Testis (tissue), 3 donors: ENCODE data around the gene CTAG2. TPM values are rescaled to one million over a fixed set of nuclear protein-coding genes. Genes with fewer than 3 reads are reported as not detected.

ENCODE experiments used
- DNase-seq: peaks from one replicate; pipeline ENCODE4 v3.0.0-alpha.2; 2019
- H3K27ac ChIP-seq, 2 donors: fragments of 200-600 bp; sonication (generic); one replicate each; pipeline ENCODE4 v1.5.1; 2019
- H3K27me3 ChIP-seq: fragments of 200-600 bp; sonication (generic); one replicate; pipeline ENCODE4 v1.5.1; 2019
- H3K36me3 ChIP-seq: fragments of 200-600 bp; sonication (generic); one replicate; pipeline ENCODE4 v1.5.1; 2017; ENCODE audit warnings: low read depth; ENCODE audit errors: missing control alignments
- H3K4me1 ChIP-seq: fragments of 200-600 bp; sonication (generic); one replicate; pipeline ENCODE4 v1.5.1; 2019
- H3K4me3 ChIP-seq, 2 donors: fragments of 200-600 bp; sonication (generic); one replicate each; pipeline ENCODE4 v1.5.1; 2017 to 2019
- H3K9me3 ChIP-seq: fragments of 200-600 bp; sonication (generic); one replicate; pipeline ENCODE4 v1.5.1; 2017
- CTCF ChIP-seq, 3 experiments: fragments of 450-650 bp in 2 of 3; fragments of 200-600 bp in 1 of 3; sonication (generic) in 1 of 3; IDR thresholded peaks; one replicate each; pipeline ENCODE4 v1.5.1; 2016 to 2019; ENCODE audit warnings: antibody characterized with exemption in 3 of 3, mild to moderate bottlenecking in 2 of 3, moderate library complexity in 1 of 3
- POLR2A ChIP-seq: fragments of 450-650 bp; IDR thresholded peaks from one replicate; pipeline ENCODE4 v1.6.1; 2017; ENCODE audit warnings: antibody characterized with exemption, mild to moderate bottlenecking, moderate library complexity
- WGBS, 2 donors: methylation state at CpG; one replicate each; pipeline ENCODE4 v1.1.5; 2018; 5-methylcytosine and 5-hydroxymethylcytosine counted together
- intact Hi-C: fragments of 100-400 bp; cut with DNase I; formaldehyde crosslinking; loops from one replicate; pipeline ENCODE4 v1.15.1; 2023; ENCODE audit warnings: low total_unique reads
- polyA plus RNA-seq: library from polyadenylated mRNA; stranded (reverse); fragments of 350-450 nt; fragmentation: Illumina TruSeq; extraction: RNeasy Lipid Tissue Mini Kit (QIAGEN cat#74804); gene quantifications from one replicate; pipeline ENCODE4 v1.2.3, GENCODE V29; 2014; ENCODE audit warnings: low read depth, low replicate concordance; ENCODE audit not compliant: insufficient read depth
- total RNA-seq, 2 donors: library from RNA; depleted of rRNA; stranded (reverse); fragments of >200 nt; gene quantifications; one replicate each; pipeline ENCODE4 v1.2.3, GENCODE V29; 2016

Gene CTAG2
- total and polyA plus RNA-seq, 3 donors from 2014 or later = 8.4 to 27.6 (median 17.3) TPM

DNA sequence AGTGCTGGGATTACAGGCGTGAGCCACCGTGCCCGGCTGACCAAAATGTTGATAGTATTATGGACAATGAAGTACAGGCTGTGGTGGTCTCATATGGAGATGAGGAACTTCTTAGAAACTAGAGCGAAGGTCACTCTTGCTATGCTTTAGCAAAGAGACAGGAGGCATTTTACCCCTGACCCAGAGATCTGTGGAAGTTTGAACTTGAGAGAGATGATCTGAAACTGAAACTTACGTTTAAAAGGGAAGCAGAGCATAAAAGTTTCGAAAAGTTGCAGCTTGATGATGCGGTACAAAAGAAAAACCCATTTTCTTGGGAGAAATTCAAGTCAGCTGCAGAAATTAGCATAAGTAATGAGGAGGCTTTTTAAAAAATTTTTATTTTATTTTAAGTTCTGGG lies 8.5 kb upstream of the CTAG2 start:
- H3K36me3 ChIP-seq = no peaks in the 10 kb centered on the region
- H3K4me1 ChIP-seq = no peaks in the 10 kb centered on the region
- 78 to 95% methylated on average over 5 of the region's 7 CpGs for WGBS, 2 donors
- DNase-seq = no peak
- no peak overlapping the region for H3K4me3 ChIP-seq
- no peaks in the 10 kb centered on the region for H3K9me3 ChIP-seq
- H3K27me3 ChIP-seq = no peaks in the 10 kb centered on the region
- intact Hi-C loops = no loop called here
- no peak overlapping the region for H3K27ac ChIP-seq
- TF ChIP-seq POLR2A (no peak), CTCF (IDR thresholded peaks at IDR 0.05) (no peak)

GRCh38 chrX:154661170-154661569 lies 7.8 kb upstream of the CTAG2 start:
- Histone ChIP-seq H3K36me3 (no peaks in the 10 kb centered on the region), H3K27ac (no peak overlapping the region), H3K4me3 (no peak overlapping the region), H3K9me3 (no peaks in the 10 kb centered on the region), H3K4me1 (no peaks in the 10 kb centered on the region), H3K27me3 (no peaks in the 10 kb centered on the region)
- DNase-seq = no peak
- WGBS, 2 donors = 87 to 98% methylated on average over 4 of the region's 4 CpGs
- intact Hi-C loops = no loop called here
- TF ChIP-seq CTCF (IDR thresholded peaks at IDR 0.05) (no peak), POLR2A (no peak)

DNA sequence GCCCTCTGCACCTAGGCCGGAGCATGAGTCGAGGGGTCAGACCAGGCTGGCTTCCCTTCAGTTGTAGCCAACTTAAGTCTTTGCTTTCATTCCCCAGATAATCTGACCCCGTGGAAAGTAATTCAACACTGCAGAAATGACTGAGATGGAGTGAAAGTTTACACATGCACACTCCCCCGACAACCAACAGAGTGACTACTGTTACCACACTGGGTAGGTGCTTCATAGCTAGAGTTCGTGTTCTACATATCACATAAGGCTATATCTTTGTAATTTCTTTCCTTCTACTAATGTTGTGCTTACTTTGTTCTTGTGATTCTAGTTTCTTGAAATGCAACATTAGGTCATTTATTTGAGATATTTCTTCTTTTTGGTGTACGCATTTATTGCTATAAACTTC lies 7.2 kb upstream of the CTAG2 start:
- 76% methylated on average over 4 to 6 of the region's 6 CpGs for WGBS, 2 donors
- Histone ChIP-seq H3K4me3 (no peak overlapping the region), H3K27ac (no peak overlapping the region), H3K36me3 (no peaks in the 10 kb centered on the region), H3K27me3 (no peaks in the 10 kb centered on the region), H3K9me3 (no peaks in the 10 kb centered on the region), H3K4me1 (no peaks in the 10 kb centered on the region)
- intact Hi-C loops = no loop called here
- DNase-seq = no peak
- TF ChIP-seq CTCF (IDR thresholded peaks at IDR 0.05) (no peak), POLR2A (no peak)

DNA sequence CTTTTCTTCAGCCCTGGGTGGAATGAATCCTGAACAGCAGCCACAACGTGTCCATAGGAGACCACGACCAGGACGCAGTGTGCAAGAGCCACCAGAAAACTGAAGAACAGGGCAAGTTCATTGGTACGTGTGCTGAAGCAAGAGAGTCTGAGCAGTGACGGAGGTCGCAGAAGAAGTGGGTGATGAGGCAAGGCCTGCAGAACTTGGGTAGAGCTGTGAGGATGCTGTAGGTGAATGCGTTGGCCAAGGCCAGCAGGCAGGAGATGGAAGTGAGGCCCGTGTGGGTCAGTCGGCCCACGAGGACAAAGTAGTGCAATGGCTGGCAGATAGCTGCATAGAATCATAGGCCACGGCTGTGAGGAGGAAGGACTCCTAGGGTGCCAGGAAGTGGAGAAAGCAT lies 5.6 kb upstream of the CTAG2 start:
- intact Hi-C loops = no loop called here
- H3K4me3 ChIP-seq = no peak overlapping the region

More for the DNA sequence above, 5.6 kb upstream of the CTAG2 start:
- Histone ChIP-seq H3K36me3 (no peaks in the 10 kb centered on the region), H3K4me1 (no peaks in the 10 kb centered on the region), H3K27me3 (no peaks in the 10 kb centered on the region), H3K27ac (no peak overlapping the region), H3K9me3 (no peaks in the 10 kb centered on the region)
- DNase-seq = no peak
- 93 to 95% methylated on average over 7 to 11 of the region's 11 CpGs for WGBS, 2 donors
- TF ChIP-seq CTCF (IDR thresholded peaks at IDR 0.05) (no peak), POLR2A (no peak)
